CD4-positive, alpha-beta T cell treated with Interleukin-17A for 4 hours (primary cell): Measurements from ENCODE around the gene CPNE6.

Experiments
- DNase-seq: peaks from one replicate; pipeline ENCODE4 v3.0.0-alpha.2; 2020; ENCODE audit warnings: mixed read lengths

The CPNE6 gene

DNA sequence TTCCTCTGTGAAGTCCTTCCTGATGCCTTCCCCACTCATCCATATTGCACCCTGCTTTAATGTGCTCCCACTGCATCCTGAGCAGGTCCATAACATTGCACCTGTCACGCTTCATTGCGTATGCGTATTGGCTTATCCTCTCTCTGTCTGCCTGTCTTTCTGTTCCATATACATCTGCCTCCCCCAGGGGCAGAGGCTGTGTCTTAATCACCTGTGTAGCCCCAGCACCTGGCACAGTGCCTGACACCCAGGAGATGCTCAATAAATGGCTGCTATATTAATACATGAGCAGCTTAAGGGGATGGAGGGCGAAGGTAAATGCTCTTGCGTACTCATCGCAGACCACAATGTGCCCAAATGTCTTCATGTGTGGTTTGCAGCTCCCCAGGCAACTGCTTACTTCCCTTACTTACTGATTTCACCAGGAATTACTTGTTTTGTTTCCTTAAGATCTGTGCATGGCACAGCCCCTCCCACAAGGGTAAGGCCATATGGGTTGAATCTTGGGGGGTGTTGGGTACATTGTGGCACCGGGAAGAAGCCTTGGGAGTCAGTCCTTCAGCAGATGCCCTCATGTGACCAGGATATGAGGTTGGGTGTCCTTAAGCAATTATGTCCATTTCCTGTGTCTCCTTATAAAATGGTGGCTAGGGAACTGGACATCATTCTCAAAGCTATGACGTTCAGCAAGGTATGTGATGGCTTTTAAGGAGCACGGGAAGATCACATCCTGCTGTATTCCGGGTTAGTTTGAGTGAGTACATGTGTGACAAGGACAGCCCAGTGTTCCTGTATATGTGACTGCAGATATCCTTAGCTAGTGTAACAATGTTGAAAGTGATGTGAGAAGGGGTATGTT lies 848 bp upstream of the CPNE6 start:
- DNase-seq, result no peak

DNA sequence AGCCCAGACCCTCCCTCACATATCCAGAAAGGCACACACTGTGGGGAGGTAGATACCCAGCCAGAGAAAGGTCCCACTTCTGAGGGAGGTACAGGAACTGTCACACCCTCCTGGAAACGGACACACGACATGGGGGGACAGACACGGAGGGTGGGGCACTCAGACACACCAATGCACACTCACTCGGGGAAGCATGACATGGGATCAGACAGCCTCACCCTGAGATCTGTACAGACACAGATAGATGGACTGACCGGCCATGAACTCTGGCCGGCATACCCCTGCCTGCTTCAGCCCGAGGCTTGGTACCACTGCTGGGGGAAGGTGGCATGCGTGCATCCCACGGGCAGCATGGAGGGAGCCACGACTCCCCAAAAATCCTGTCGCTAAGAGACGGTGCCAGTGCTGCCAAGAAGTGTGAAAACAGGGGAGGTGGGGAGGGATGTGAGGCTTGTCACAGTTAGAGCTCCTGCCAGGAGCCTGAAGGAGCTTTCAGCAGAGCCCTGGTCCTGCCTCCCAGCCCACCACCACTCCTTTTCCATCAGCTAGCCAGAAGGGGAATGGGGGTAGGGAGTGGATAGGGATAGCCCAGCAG lies 571 bp downstream of the CPNE6 start:
- no peak for DNase-seq

DNA sequence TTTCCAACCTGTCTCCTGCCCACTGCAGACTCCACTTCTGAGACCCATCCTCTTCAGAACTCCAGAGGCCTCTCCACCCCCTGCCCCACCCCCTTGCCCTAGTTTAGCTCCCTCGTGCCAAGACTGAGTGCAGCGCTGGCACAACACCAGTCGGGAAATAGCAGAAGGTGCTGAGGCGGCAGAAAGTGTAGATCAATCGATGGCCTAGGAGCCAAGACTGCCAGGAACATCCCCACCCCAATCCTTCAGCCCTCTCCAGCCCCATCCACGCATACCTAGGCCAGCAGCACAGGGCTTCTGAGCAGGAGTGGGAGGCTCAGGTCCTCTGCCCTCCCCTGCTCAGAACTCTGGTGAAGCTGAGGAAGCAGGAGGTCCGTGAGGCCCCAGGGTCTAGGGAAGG lies 1.1 kb downstream of the CPNE6 start:
- DNase-seq, result no peak

DNA sequence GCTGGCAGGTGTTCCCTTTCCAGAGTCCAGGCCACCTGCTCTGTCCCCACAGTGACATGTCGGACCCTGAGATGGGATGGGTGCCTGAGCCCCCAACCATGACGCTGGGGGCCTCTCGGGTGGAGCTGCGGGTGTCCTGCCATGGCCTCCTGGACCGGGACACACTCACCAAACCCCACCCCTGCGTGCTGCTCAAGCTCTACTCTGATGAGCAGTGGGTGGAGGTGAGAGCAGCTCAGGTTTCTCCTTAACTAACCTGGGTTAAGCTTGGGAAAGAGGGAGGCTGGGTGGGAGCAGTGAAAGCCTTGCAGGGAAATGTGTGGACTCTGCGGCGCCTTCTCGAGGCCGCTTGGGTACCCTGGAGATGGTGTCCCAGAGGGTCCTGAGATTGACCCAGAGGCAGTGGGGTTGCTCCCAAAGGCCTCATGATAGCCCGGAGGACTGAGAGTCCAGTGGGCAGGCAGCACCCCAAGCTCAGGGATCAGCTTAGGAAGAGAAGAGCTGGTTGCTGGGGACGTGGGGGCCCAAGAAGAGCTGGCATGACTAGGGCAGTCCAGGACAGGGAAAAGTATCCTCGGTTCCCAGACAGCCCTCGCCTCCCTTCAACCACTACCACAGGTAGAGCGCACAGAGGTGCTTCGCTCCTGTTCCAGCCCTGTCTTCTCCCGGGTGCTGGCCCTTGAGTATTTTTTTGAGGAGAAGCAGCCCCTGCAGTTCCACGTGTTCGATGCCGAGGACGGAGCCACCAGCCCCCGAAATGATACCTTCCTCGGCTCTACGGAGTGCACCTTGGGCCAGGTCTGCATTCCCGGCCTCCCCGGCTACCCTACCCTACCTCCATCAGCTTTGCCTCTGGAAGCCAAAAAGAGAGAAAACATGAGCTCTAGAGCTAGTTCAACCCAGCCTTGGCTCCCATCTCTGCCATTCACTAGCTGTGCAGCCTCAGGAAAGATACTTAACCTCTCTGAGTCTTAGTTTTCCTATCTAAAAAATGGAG lies 1.8 kb downstream of the CPNE6 start:
- DNase-seq, result no peak

DNA sequence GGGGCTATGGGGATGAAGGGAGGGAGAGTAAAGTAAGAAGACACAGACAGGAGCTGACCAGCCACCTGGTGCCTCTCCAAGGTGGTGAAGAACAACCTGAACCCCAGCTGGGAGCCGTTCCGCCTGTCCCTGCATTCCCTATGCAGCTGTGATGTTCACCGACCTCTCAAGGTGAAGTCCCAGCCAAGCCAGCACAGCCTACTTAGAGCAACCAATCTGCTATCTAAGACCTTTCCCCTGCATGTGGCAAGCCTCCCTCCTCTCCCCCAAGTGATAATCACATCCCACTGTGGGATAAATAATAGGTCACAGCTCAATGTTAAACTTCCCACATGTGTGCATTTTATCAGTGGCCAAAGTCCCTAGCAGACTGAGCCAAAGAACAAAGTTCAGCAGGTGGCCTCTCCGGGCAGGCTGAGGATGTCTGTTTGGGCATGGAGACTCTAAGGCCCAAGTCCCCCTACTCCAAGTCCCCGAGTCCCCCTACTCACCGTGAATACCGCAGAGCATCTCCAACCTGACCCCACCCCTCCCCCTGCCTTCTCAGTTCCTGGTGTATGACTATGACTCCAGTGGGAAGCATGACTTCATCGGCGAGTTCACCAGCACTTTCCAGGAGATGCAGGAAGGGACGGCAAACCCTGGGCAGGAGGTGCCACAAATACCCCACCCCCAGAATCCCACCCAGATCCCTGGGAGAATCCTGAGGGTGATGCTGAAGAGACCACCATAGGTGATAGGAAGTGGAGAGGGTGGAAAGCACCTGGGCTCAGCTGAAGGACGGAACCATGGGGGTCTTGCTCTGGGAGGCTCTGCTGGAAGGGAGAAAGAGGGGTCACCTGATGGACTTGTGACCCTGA lies 3.5 kb downstream of the CPNE6 start:
- DNase-seq, result no peak

DNA sequence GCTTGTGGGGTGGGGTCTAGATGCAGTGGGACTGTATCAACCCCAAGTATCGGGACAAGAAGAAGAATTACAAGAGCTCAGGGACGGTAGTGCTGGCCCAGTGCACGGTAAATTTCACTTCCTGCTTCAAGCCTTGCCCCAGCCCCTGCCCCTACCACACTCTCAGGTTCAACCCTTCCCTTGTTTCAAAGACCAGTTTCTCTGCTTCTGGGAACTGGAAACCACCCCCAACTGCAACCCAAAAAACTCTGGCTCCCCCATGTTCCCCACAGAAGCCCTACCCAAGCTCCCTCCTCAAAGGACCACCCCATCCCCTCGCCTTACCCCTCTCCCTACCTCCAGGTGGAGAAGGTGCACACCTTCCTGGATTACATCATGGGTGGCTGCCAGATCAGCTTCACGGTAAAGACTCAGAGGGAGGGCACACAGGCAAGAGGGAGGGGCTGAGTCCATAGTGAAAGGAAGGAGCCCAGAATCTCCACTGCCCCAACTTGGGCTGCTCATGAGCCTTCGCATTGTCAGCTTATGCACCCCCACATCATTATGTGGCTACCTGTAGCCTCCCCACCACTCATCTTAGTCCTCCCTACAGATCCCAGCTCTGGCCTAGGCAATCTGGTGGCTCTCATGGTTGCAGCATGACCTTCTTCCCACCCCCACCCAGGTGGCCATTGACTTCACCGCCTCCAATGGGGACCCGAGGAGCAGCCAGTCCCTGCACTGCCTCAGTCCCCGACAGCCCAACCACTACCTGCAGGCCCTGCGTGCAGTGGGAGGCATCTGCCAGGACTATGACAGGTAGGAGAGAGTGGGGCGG lies 4.3 kb downstream of the CPNE6 start:
- DNase-seq, result no peak

DNA sequence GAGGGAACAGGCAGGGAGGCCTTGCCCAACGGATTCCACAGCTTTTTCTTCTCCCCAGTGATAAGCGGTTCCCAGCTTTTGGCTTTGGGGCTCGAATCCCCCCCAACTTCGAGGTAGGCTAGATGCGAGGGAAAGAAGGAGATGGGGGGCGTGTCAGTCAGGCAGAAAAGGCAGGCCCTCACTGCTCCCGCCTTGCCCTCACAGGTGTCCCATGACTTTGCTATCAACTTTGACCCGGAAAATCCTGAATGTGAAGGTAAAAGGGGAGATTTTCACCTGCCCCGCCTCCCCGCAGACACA lies 4.9 kb downstream of the CPNE6 start:
- no peak for DNase-seq

DNA sequence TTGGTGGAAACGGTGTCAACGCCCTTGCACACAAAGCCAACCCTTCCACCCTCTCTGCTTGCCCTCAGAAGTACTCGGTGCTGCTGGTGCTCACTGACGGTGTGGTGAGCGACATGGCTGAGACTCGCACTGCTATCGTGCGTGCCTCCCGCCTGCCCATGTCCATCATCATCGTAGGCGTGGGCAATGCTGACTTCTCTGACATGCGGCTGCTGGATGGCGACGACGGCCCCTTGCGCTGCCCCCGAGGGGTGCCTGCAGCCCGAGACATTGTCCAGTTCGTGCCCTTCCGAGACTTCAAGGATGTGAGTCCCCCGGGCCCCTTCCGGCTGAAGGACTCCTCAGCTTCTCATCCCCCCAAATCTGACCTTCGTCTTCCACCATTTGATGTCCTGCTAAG lies 5.7 kb downstream of the CPNE6 start:
- no peak for DNase-seq

DNA sequence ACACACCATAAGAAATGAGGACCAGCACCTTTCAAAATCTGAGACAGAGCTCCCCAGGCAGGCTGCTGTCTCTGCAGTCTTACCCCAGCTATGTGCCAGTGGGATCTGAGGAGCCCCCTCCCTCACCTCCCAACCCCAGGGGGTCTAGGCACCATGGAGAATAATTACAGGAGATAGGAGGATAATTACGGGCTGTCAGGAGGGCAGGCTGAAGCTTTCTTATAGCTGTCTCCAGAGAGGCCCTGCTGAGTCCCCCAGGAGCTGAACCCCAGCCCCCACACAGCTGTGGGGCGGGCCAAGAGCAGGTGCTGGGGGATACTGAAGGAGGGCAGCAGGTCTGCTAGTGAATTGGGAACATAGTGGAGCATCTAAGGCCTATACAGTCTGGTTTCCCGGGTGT lies 6.8 kb downstream of the CPNE6 start:
- no peak for DNase-seq

DNA sequence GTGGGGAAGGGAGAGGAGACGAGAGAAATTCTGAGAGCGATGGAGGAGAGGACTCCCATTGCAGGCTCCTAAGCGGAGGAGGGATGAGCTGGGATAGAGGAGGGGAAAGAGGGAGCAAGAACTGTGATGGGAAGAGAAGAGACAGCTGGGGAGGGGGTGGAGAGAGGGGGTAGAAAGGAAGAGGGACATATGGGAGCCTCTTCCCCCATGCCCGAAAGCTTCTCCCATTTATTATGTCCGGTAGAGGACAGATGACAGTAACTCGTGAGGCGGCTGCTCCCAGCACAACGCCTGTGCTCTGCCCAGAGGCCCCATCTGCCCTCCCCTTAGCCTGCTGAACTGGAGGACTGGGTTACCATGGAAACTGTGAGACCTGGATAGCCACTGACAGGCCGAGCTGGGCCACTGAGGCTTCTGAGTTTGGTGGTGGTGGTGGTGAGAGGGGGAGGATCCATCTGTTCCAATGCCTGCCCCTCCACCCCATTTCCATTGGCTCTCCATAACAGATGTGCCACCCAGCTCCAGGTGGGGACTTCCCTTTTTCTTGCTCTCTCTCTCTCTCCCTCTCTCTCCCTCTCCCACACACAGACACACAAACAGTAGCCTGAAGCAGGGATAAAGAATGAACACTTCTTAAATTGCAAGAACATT lies 8.3 kb downstream of the CPNE6 start:
- no peak for DNase-seq

DNA sequence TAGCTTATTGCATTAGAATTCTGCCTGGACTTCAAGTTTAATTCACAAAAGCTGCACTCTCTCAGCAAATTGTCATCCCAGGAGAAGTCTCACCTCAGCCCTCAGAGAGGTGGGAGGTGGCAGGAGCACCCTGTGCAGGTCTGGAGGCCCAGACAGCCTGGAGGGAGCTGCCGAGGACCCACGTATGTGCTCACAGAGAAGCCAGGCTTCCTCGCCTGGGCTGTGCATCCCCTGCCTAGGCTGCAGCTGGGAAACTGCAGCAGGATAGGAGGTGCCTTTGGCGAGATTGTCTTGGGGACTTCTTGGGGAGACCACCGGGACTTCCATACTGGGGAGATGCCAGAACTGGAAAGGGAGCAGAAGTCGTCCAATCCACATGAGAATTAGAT lies 8.8 kb downstream of the CPNE6 start:
- DNase-seq, result no peak

DNA sequence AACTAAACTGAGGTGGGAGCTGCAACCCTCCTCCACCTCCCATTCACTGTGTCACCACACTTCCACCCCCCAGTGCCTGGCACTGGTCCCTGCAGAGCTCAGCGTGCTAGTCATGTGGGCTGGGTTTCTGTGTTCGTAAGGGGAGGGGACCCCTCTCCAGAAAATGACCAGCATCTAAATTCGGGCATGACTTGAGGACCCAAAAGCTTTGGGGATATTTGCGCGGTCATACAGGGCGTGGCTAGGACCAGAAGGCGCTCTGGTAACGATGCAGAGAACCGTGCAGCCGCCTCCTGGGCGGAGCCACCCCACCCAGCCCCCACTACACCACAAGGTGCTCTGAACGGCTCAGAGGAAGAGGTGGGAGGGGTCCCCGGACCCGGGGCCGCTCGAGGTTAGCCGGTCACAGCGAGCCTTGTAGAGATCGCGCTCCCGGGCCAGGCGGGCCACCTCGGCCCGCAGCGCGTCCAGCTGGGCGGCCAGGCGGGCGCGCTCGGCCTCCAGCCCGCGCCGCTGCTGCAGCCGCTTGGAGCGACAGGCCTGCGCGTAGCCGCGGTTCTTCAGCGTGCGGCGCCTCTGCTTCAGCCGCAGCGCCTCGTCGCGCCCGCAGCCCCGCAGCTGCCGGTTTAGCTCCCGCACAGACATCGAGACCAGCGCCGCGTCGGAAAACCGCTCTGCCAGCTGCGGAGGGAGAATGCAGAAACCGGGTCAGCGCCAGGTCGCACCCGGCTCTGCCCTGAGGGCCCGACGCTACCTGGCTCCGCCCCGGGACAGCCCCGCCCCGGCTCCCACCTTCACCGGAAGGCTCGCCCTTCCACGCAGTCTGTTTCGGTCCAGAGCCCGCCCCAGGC lies 9.8 kb downstream of the CPNE6 start:
- peak; percentile 85 for DNase-seq

DNA sequence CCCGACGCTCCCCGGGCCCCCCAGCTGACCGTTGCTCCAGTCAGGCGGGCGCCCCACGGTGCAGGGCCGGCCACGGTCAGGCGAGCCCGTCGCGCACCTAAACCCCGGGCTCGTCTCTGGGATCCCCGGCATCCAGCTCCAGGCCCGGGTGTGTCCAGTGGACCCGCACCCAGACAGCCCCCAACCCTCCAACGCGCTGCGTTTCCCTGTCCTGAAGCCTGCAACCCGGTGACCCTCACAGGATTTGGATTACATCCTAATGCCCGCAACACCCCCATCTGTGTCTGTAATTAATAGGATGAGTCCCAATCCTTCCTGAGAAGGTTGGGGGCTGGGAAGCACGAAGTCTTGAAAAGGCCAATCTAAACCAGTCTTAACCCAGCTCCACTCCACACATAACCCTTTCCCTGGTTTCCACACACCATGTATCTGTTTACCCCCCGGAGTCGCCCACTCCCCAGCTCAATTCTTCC lies 10.4 kb downstream of the CPNE6 start:
- DNase-seq, result no peak

DNA sequence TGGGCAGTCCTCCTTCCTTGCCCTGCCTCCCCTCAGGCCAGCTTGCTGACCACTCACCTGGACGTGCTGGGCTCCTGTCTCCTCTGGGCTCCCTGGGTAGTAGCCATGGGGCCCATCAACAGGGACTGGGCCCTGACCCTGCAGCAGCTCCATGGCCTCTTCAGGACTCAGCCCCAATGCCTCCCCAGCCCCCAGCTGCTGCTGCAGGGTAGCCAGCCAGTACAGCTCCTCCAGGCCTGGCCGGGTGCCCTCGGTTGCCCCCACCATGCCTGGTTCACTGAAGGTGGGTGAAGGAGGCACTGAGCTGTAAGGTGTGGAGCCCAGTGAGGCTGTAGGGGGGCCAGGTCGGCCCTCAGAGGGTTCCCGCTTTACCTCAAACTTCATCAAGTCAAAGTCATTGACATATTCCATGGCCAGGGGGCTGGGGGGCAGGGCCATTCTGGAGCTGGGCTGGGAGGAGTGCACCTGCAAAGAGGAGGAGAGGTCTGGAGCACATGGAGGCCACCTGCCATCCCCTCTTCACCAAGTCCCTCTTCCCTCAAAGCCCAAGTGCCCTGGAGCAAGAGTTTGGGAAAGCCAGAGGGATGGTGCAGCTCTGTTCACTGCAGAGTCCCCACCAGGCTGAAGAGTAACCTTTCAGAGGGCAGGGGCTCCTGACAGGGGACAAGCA lies 11.2 kb downstream of the CPNE6 start:
- no peak for DNase-seq

DNA sequence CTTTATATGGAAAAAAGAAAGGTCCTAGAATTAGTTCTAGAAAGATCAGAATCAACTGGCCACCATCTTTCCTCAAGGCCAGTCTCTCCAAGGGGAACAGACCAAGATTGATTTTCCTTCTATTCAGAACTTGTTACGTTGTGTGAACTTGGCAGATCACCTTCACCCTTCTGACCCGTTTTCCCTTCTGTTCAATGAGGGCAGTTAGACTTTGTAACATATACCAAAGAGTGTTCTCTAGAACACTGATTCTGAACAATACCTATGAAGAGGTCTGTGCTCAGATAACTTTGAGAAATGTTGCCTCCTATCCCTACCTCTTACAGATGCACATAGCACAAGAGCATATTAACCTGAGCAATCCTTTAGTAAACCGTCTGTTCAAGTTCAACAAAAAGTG lies 12.1 kb downstream of the CPNE6 start:
- no peak for DNase-seq

DNA sequence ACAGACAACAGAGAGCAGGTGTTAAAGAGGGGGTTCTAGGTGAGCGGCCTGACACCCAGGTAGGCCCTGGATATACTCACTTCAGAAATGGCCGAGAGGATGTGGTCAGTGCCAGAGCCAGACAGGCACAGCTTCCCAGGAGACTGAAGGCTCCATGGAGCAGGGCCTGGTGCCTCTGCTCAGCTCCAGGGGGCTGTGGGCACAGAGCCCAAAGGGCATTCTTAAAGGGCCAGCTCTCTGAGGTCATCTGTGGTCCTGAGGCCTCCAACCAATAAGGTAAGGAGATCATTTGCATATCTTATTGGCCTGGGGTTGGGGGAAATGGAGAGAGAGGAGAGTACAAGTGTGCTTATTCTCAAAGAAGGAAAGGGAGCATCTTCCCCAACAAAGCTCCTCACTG lies 13.1 kb downstream of the CPNE6 start:
- DNase-seq, result no peak

DNA sequence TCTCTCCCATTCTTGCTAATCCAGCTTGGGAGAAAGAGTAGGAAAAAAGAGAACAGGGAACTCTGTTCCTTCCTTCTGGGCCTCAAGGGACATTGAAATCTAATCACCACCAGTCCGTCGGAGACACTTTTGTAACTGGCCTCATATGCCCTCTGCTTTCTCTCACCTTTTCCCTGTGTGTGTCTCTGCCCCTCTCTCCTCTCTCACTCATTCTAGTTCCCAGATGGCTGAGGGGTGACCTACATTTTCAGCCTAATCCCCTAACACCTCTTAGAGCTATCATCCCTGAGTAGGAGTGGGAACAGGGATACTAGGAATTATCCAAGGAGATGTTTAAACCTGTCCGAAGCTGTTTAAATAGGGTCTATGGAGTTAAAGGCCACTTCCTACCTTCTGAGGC lies 13.9 kb downstream of the CPNE6 start:
- no peak for DNase-seq

DNA sequence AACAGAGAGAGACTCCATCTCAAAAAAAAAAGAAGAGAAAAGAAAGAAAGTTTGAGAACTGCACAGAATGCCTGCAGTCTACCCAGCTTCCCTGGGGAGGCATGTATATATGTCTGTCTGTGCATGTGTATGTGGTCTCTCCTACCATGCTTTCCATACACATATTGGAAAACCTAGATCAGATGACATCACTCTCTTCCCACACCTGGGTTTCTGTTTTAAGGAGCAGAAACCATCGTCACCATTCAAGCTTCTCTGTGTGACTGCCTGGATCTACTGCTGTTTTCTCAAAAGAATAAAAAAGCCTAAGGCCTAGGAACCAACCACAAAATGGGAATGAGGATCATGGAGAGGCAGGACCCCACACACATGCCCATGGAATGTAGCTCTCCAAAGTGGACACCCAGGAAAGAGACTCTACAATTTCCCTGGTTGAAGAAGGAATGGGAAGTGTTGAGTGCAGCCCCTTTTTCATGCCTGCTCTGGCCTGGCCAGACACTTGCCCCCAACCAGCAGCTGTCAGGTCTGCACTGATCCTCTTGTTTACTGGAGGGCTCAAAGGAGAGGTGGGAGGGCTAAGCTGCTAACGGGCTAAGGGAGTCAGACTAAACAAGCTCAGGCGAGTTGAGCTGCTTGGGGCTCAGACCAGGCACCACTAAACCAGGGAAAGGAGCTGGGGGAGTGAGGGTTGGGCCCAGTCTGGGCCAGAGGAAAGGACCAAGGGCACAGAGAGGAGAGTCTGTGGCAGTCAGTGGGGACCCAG lies 15.0 kb downstream of the CPNE6 start:
- DNase-seq, result no peak

DNA sequence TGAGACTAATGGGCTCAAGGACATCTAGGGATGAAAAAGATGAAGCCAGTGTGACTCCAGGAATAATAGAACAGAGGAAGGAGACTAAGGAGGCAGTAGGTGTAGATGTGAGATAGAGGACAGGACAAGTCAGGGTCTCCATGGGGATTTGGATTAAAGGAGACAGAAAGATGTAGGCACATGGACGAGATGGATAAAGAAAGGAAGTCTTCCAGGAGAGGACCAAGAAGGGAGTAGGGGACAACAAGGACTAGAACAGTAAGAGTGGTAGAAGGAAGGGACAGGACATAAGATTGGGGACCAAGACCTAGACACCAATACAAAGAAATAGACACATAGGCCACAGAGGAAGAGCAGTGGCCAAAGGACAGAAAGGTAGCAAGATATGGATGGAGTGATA lies 15.6 kb downstream of the CPNE6 start:
- DNase-seq, result no peak
